Caco-2 (cell line): ENCODE results near the gene HCRTR1. TPM values are rescaled to one million over a fixed set of nuclear protein-coding genes. Genes with fewer than 3 reads are reported as not detected.
A peak's percentile ranks its signal among the peaks of the same experiment; 100 is the strongest.

Experiments
- BruUV-seq: library from RNA; stranded (reverse); fragments of 400-500 nt; replicated peaks from 2 replicates; lab custom pipeline; 2021; lab: Mats Ljungman, UMichigan
- CTCF ChIA-PET: fragments of 300-600 bp; sonication (Branson Sonifier 250); formaldehyde crosslinking; loops from one replicate; lab custom pipeline; 2022; ENCODE audit warnings: antibody characterized with exemption; lab: Charles Lee
- POLR2A ChIA-PET: fragments of 300-600 bp; sonication (Branson Sonifier 250); formaldehyde crosslinking; loops from one replicate; lab custom pipeline; 2022; ENCODE audit warnings: antibody characterized with exemption; lab: Charles Lee
- DNase-seq, 2 experiments: peaks; one replicate each; pipeline versions ENCODE4 v3.0.0 to v3.0.0-alpha.2; 2020 to 2022
- H3K27me3 ChIP-seq: replicated peaks from 2 replicates; pipeline ENCODE4 v1.6.0; 2011; ENCODE audit warnings: low read length; ENCODE audit not compliant: control insufficient read depth, insufficient read depth
- H3K36me3 ChIP-seq: 2 replicates; pipeline ENCODE4 v1.5.1; 2011; ENCODE audit warnings: low read length; ENCODE audit not compliant: control insufficient read depth, insufficient read depth
- H3K4me1 ChIP-seq: fragments of 250-450 bp; sonication (Bioruptor Pico); 2 replicates; pipeline ENCODE4 v1.5.1; 2020; ENCODE audit warnings: mild to moderate bottlenecking
- H3K4me3 ChIP-seq: 2 replicates; pipeline ENCODE4 v1.5.1; 2011; ENCODE audit warnings: low read depth, mild to moderate bottlenecking, control low read depth, low read length
- H3K9me3 ChIP-seq: fragments of 250-450 bp; sonication (Bioruptor Pico); 2 replicates; pipeline ENCODE4 v1.5.1; 2020; ENCODE audit warnings: mild to moderate bottlenecking, moderate library complexity
- H3K27ac Mint-ChIP-seq: one replicate; pipeline ENCODE4 v1.8.0; 2022; ENCODE audit warnings: mixed read lengths; ENCODE audit not compliant: unreplicated experiment
- H3K27me3 Mint-ChIP-seq: one replicate; pipeline ENCODE4 v1.8.0; 2022; ENCODE audit warnings: mixed read lengths; ENCODE audit not compliant: insufficient read depth, unreplicated experiment
- H3K36me3 Mint-ChIP-seq: one replicate; pipeline ENCODE4 v1.8.0; 2022; ENCODE audit warnings: mild to moderate bottlenecking, mixed read lengths; ENCODE audit not compliant: insufficient read depth, unreplicated experiment
- H3K4me1 Mint-ChIP-seq: one replicate; pipeline ENCODE4 v1.8.0; 2022; ENCODE audit warnings: low read depth, mixed read lengths; ENCODE audit not compliant: unreplicated experiment
- H3K4me3 Mint-ChIP-seq: one replicate; pipeline ENCODE4 v1.8.0; 2022; ENCODE audit warnings: mild to moderate bottlenecking, moderate library complexity, mixed read lengths; ENCODE audit not compliant: unreplicated experiment
- H3K9me3 Mint-ChIP-seq: one replicate; pipeline ENCODE4 v1.8.0; 2022; ENCODE audit warnings: mixed read lengths; ENCODE audit not compliant: unreplicated experiment
- CTCF ChIP-seq, 2 experiments: fragments of 200-600 bp in 1 of 2; IDR thresholded peaks; 1 replicate in 1 of 2; 2 replicates in 1 of 2; pipeline versions ENCODE4 v1.5.1 to v1.8.0; 2011 to 2022; ENCODE audit warnings: antibody characterized with exemption in 1 of 2, control low read depth in 1 of 2, inconsistent platforms in 1 of 2, low read depth in 1 of 2, low read length in 1 of 2, mild to moderate bottlenecking in 1 of 2, moderate library complexity in 1 of 2; ENCODE audit not compliant: insufficient read depth in 1 of 2, severe bottlenecking in 1 of 2, unreplicated experiment in 1 of 2
- intact Hi-C: fragments of 100-400 bp; cut with micrococcal nuclease; formaldehyde crosslinking; loops from one replicate; pipeline ENCODE4 v1.10.0; 2022; ENCODE audit not compliant: unreplicated experiment
- total RNA-seq: library from RNA; stranded (reverse); gene quantifications from 2 replicates; pipeline ENCODE4 v1.2.3, GENCODE V29; 2022

The HCRTR1 gene
- total RNA-seq, 1 experiment from 2014 or later: not detected

- peaks cover 17% of the 10 kb centered on the region for H3K4me1 Mint-ChIP-seq
- H3K9me3 Mint-ChIP-seq: no peaks in the 10 kb centered on the region
- peaks cover 17% of the 10 kb centered on the region for H3K36me3 Mint-ChIP-seq
- CTCF ChIA-PET: no interaction called here
- H3K27me3 ChIP-seq: no peaks in the 10 kb centered on the region
- intact Hi-C loops: no loop called here
- no peaks in the 10 kb centered on the region for H3K36me3 ChIP-seq
- H3K27ac Mint-ChIP-seq: no peak overlapping the region
- H3K4me3 ChIP-seq: no peak overlapping the region
- H3K27me3 Mint-ChIP-seq: no peaks in the 10 kb centered on the region
- no peak for TF ChIP-seq CTCF (IDR thresholded peaks at IDR 0.05; ENCODE audit: insufficient read depth in 1 of 2, low read depth in 1 of 2, low read length in 1 of 2, severe bottlenecking in 1 of 2, unreplicated experiment in 1 of 2)
- peak overlapping the region; percentile 20 for H3K4me3 Mint-ChIP-seq
- POLR2A ChIA-PET: no interaction called here
- H3K4me1 ChIP-seq: 0 out of 2 replicates have a peak, but pooled peaks cover 9% of the 10 kb centered on the region
- H3K9me3 ChIP-seq: no peaks in the 10 kb centered on the region
- BruUV-seq: no TSS peak
- DNase-seq: no peak
Observed at GRCh38 chr1:31647106-31647505, 29.6 kb downstream of the HCRTR1 start.

GRCh38 chr1:31648190-31648589 lies 30.7 kb downstream of the HCRTR1 start:
- peaks cover 17% of the 10 kb centered on the region for H3K36me3 Mint-ChIP-seq
- H3K4me1 Mint-ChIP-seq: peaks cover 17% of the 10 kb centered on the region
- DNase-seq: no peak
- ChIA-PET CTCF (no interaction called here), POLR2A (no interaction called here)
- H3K27ac Mint-ChIP-seq: no peak overlapping the region
- H3K27me3 Mint-ChIP-seq: no peaks in the 10 kb centered on the region
- no TSS peak for BruUV-seq
- H3K27me3 ChIP-seq: no peaks in the 10 kb centered on the region
- no peak overlapping the region for H3K4me3 Mint-ChIP-seq
- 0 out of 2 replicates have a peak, but pooled peaks cover 9% of the 10 kb centered on the region for H3K4me1 ChIP-seq
- TF ChIP-seq CTCF (IDR thresholded peaks at IDR 0.05; ENCODE audit: insufficient read depth in 1 of 2, low read depth in 1 of 2, low read length in 1 of 2, severe bottlenecking in 1 of 2, unreplicated experiment in 1 of 2): no peak
- intact Hi-C loops: no loop called here
- no peak overlapping the region for H3K4me3 ChIP-seq
- H3K9me3 Mint-ChIP-seq: no peaks in the 10 kb centered on the region
- no peaks in the 10 kb centered on the region for H3K9me3 ChIP-seq
- no peaks in the 10 kb centered on the region for H3K36me3 ChIP-seq

GRCh38 chr1:31648641-31649357 lies 31.3 kb downstream of the HCRTR1 start:
- Histone ChIP-seq H3K36me3 (no peaks in the 10 kb centered on the region), H3K9me3 (no peaks in the 10 kb centered on the region), H3K4me3 (no peak overlapping the region), H3K4me1 (0 out of 2 replicates have a peak, but pooled peaks cover 9% of the 10 kb centered on the region), H3K27me3 (no peaks in the 10 kb centered on the region)
- no peaks in the 10 kb centered on the region for H3K27me3 Mint-ChIP-seq
- no TSS peak for BruUV-seq
- H3K9me3 Mint-ChIP-seq: no peaks in the 10 kb centered on the region
- peaks cover 17% of the 10 kb centered on the region for H3K4me1 Mint-ChIP-seq
- ChIA-PET POLR2A (no interaction called here), CTCF (no interaction called here)
- TF ChIP-seq CTCF (IDR thresholded peaks at IDR 0.05; ENCODE audit: insufficient read depth in 1 of 2, low read depth in 1 of 2, low read length in 1 of 2, severe bottlenecking in 1 of 2, unreplicated experiment in 1 of 2): no peak
- no peak for DNase-seq
- intact Hi-C loops: no loop called here
- peaks cover 17% of the 10 kb centered on the region for H3K36me3 Mint-ChIP-seq
- no peak overlapping the region for H3K4me3 Mint-ChIP-seq
- H3K27ac Mint-ChIP-seq: no peak overlapping the region
